Measurements from ENCODE around the gene DNAJC27. TPM values are rescaled to one million over a fixed set of nuclear protein-coding genes. Genes with fewer than 3 reads are reported as not detected.

The DNAJC27 gene
- total RNA-seq, 1 experiment from 2014 or later = 4.6 TPM

- peaks cover 94% of the 10 kb centered on the region for H3K79me2 ChIP-seq (ENCODE audit: insufficient read depth, low read length)
- no peaks in the 10 kb centered on the region for H3K4me1 ChIP-seq (ENCODE audit: control insufficient read depth in 1 of 2, insufficient read depth in 2 of 2, low read length in 2 of 2)
- ChIA-PET CTCF (no interaction called here), RAD21 (ENCODE audit: low non-redundant PET in 1 of 2, low total read pairs in 2 of 2, uncharacterized antibody in 2 of 2, unreplicated experiment in 2 of 2) (no interaction called here), POLR2A (no interaction called here)
- intact Hi-C loops (cut with micrococcal nuclease) = no loop called here
- H3K9me2 ChIP-seq (ENCODE audit: insufficient read depth) = no peaks in the 10 kb centered on the region
- no peak overlapping the region for H3K4me2 ChIP-seq (ENCODE audit: low read length)
- H3K4me3 ChIP-seq (replicated peaks in 1 of 2; ENCODE audit: low read depth in 1 of 2, low read length in 2 of 2) = no peak overlapping the region
- H3K9me3 ChIP-seq (ENCODE audit: control insufficient read depth in 1 of 2, insufficient read depth in 1 of 2, low read depth in 1 of 2, low read length in 2 of 2) = peaks cover 0 to 7% of the 10 kb centered on the region in 2 experiments; a peak in 1 of 4 replicates
- H3K36me3 ChIP-seq (ENCODE audit: control insufficient read depth in 1 of 2, insufficient read depth in 2 of 2, low read length in 2 of 2) = peaks cover 4 to 29% of the 10 kb centered on the region in 2 experiments; a peak in 3 of 4 replicates
- no peaks in the 10 kb centered on the region for H3K27me3 ChIP-seq (ENCODE audit: insufficient read depth, low read length)
- no peaks in the 10 kb centered on the region for H4K20me1 ChIP-seq (ENCODE audit: insufficient read depth)
- ATAC-seq (no peak), DNase-seq (ENCODE audit: low read depth, low spot score) (no peak)
- H3K9ac ChIP-seq (ENCODE audit: low read length) = no peak overlapping the region
- H2AFZ ChIP-seq (ENCODE audit: low read depth, low read length, poor library complexity, severe bottlenecking) = no peak overlapping the region
- TF ChIP-seq ELF1 (IDR thresholded peaks at IDR 0.05; ENCODE audit: borderline replicate concordance, low read depth) (no peak), ZNF274 (IDR thresholded peaks at IDR 0.05; ENCODE audit: low read depth, low read length) (no peak), CBX3 (IDR thresholded peaks at IDR 0.05; ENCODE audit: low read depth) (no peak), CEBPB (IDR thresholded peaks at IDR 0.05; ENCODE audit: low read depth) (no peak), CTCF (IDR thresholded peaks at IDR 0.05 in 2 of 3, conservative IDR thresholded peaks at IDR 0.05 in 1 of 3; ENCODE audit: borderline replicate concordance in 1 of 3, insufficient read depth in 1 of 3, low read depth in 2 of 3, low read length in 2 of 3) (no peak), EGR1 (IDR thresholded peaks at IDR 0.05; ENCODE audit: low read depth) (no peak), SIN3A (IDR thresholded peaks at IDR 0.05; ENCODE audit: low read depth) (no peak), POLR2AphosphoS5 (IDR thresholded peaks at IDR 0.05; ENCODE audit: low read depth, low read length) (no peak), YY1 (IDR thresholded peaks at IDR 0.05; ENCODE audit: extremely low read depth, insufficient replicate concordance, low read depth, low read length) (no peak), JUND (IDR thresholded peaks at IDR 0.05) (no peak), RAD21 (IDR thresholded peaks at IDR 0.05; ENCODE audit: low read depth) (no peak), ZFX (IDR thresholded peaks at IDR 0.05) (no peak)
- no peak overlapping the region for H3K27ac ChIP-seq (ENCODE audit: low read depth, low read length)
- no TSS peak for BruUV-seq (replicated peaks)
Measured at GRCh38 chr2:24912986-24913385, 58.8 kb downstream of the DNAJC27 start.

All from HCT116 (cell line).